ENCODE results near the gene HAAO. TPM values are rescaled to one million over a fixed set of nuclear protein-coding genes. Genes with fewer than 3 reads are reported as not detected.

The HAAO gene
- total and polyA plus RNA-seq, 2 of the 13 experiments (the other 11 are each of a cell fraction or from before 2014, with no cell fraction given): 36.1 to 42.7 TPM

DNA sequence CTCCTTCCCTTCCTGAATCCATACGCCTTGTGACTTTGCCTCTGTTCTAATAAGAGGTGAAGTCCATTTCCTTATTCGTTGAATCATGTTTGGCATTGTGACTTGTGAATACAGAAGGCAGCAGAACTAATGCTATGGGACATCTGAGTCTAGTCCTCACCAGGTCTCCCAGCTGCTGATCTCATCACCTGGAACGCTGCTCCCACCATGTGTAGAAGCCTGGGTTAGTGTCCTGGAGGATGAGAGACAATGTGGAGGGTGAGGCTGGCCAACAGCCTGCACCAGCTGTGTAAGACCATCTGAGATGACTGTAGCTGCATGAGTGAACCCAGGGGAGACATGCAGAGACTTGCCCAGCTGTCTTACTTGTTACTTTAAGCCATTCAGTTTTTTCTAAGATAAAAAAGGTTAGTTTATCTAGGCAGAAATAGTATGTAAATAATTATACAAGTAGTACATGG lies 3.5 kb upstream of the HAAO start (continued):
- 0 out of 2 replicates have a peak, but pooled peaks have one; percentile 24 for TF ChIP-seq MIER3 (CRISPR knock-in tag; IDR thresholded peaks at IDR 0.05; ENCODE audit: borderline replicate concordance)
- no peak for TF ChIP-seq ZNF317 (CRISPR knock-in tag; IDR thresholded peaks at IDR 0.05)
- TF ChIP-seq SOX6 (IDR thresholded peaks at IDR 0.05): no peak
- peak; percentile 20; the same call in 1 of the 2 replicates for TF ChIP-seq SOX6 (CRISPR knock-in tag; IDR thresholded peaks at IDR 0.05)
- TF ChIP-seq, protein P1, sequence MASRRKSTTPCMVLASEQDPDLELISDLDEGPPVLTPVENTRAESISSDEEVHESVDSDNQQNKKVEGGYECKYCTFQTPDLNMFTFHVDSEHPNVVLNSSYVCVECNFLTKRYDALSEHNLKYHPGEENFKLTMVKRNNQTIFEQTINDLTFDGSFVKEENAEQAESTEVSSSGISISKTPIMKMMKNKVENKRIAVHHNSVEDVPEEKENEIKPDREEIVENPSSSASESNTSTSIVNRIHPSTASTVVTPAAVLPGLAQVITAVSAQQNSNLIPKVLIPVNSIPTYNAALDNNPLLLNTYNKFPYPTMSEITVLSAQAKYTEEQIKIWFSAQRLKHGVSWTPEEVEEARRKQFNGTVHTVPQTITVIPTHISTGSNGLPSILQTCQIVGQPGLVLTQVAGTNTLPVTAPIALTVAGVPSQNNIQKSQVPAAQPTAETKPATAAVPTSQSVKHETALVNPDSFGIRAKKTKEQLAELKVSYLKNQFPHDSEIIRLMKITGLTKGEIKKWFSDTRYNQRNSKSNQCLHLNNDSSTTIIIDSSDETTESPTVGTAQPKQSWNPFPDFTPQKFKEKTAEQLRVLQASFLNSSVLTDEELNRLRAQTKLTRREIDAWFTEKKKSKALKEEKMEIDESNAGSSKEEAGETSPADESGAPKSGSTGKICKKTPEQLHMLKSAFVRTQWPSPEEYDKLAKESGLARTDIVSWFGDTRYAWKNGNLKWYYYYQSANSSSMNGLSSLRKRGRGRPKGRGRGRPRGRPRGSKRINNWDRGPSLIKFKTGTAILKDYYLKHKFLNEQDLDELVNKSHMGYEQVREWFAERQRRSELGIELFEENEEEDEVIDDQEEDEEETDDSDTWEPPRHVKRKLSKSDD (CRISPR knock-in tag; IDR thresholded peaks at IDR 0.05; ENCODE audit: low read depth): no peak
- no peak for TF ChIP-seq PAX8 (CRISPR knock-in tag; IDR thresholded peaks at IDR 0.05; ENCODE audit: borderline replicate concordance)
- TF ChIP-seq, protein P2, sequence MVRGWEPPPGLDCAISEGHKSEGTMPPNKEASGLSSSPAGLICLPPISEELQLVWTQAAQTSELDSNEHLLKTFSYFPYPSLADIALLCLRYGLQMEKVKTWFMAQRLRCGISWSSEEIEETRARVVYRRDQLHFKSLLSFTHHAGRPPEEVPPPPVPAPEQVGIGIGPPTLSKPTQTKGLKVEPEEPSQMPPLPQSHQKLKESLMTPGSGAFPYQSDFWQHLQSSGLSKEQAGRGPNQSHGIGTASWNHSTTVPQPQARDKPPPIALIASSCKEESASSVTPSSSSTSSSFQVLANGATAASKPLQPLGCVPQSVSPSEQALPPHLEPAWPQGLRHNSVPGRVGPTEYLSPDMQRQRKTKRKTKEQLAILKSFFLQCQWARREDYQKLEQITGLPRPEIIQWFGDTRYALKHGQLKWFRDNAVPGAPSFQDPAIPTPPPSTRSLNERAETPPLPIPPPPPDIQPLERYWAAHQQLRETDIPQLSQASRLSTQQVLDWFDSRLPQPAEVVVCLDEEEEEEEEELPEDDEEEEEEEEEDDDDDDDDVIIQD (CRISPR knock-in tag; IDR thresholded peaks at IDR 0.05; ENCODE audit: low read depth): 0 out of 2 replicates have a peak, but pooled peaks have one; percentile 36
- 0 out of 2 replicates have a peak, but pooled peaks have one; percentile 27 for TF ChIP-seq ZNF331 (CRISPR knock-in tag; IDR thresholded peaks at IDR 0.05)
- TF ChIP-seq MED1 (CRISPR knock-in tag; IDR thresholded peaks at IDR 0.05): no peak
- 0 out of 2 replicates have a peak, but pooled peaks have one; percentile 24 for TF ChIP-seq PPARG (CRISPR knock-in tag; conservative IDR thresholded peaks at IDR 0.05)
- no peak for TF ChIP-seq ZNF75D (CRISPR knock-in tag; IDR thresholded peaks at IDR 0.05; ENCODE audit: borderline replicate concordance)
- 0 out of 2 replicates have a peak, but pooled peaks have one; percentile 55 for TF ChIP-seq MXD4 (CRISPR knock-in tag; IDR thresholded peaks at IDR 0.05)
- no peak for TF ChIP-seq REXO4 (CRISPR knock-in tag; IDR thresholded peaks at IDR 0.05; ENCODE audit: borderline replicate concordance)
- TF ChIP-seq, protein P3, sequence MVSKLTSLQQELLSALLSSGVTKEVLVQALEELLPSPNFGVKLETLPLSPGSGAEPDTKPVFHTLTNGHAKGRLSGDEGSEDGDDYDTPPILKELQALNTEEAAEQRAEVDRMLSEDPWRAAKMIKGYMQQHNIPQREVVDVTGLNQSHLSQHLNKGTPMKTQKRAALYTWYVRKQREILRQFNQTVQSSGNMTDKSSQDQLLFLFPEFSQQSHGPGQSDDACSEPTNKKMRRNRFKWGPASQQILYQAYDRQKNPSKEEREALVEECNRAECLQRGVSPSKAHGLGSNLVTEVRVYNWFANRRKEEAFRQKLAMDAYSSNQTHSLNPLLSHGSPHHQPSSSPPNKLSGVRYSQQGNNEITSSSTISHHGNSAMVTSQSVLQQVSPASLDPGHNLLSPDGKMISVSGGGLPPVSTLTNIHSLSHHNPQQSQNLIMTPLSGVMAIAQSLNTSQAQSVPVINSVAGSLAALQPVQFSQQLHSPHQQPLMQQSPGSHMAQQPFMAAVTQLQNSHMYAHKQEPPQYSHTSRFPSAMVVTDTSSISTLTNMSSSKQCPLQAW (CRISPR knock-in tag; IDR thresholded peaks at IDR 0.05): no peak
- TF ChIP-seq SAP130 (CRISPR knock-in tag; IDR thresholded peaks at IDR 0.05; ENCODE audit: low read depth): peak; percentile 26; the same call in 1 of the 2 replicates
- no peak for TF ChIP-seq ZNF772 (CRISPR knock-in tag; IDR thresholded peaks at IDR 0.05)
- TF ChIP-seq, protein P4, sequence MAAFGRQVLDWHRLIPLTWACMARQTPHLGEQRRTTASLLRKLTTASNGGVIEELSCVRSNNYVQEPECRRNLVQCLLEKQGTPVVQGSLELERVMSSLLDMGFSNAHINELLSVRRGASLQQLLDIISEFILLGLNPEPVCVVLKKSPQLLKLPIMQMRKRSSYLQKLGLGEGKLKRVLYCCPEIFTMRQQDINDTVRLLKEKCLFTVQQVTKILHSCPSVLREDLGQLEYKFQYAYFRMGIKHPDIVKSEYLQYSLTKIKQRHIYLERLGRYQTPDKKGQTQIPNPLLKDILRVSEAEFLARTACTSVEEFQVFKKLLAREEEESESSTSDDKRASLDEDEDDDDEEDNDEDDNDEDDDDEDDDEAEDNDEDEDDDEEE (CRISPR knock-in tag; IDR thresholded peaks at IDR 0.05): no peak
- TF ChIP-seq, protein P5, sequence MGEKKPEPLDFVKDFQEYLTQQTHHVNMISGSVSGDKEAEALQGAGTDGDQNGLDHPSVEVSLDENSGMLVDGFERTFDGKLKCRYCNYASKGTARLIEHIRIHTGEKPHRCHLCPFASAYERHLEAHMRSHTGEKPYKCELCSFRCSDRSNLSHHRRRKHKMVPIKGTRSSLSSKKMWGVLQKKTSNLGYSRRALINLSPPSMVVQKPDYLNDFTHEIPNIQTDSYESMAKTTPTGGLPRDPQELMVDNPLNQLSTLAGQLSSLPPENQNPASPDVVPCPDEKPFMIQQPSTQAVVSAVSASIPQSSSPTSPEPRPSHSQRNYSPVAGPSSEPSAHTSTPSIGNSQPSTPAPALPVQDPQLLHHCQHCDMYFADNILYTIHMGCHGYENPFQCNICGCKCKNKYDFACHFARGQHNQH (CRISPR knock-in tag; IDR thresholded peaks at IDR 0.05): peak; percentile 39; the same call in 1 of the 2 replicates
- TF ChIP-seq FOXA1 (IDR thresholded peaks at IDR 0.05): no peak
- no peak for TF ChIP-seq FOXA1 (CRISPR knock-in tag; IDR thresholded peaks at IDR 0.05)
- no peak for TF ChIP-seq ZNF230 (CRISPR knock-in tag; IDR thresholded peaks at IDR 0.05)
- no peak for TF ChIP-seq PITX1 (CRISPR knock-in tag; IDR thresholded peaks at IDR 0.05)
- no peak for TF ChIP-seq ZBTB7B (CRISPR knock-in tag; IDR thresholded peaks at IDR 0.05)
- peak; percentile 95 for TF ChIP-seq TP53 (CRISPR knock-in tag; conservative IDR thresholded peaks at IDR 0.05)
